ENCODE data around the gene KLHDC4.
"Not testable (repeated sequence)": the region's sequence is repeated elsewhere in the genome, so short reads cannot be mapped to it uniquely, and the experiment has no call there.

The KLHDC4 gene

DNA sequence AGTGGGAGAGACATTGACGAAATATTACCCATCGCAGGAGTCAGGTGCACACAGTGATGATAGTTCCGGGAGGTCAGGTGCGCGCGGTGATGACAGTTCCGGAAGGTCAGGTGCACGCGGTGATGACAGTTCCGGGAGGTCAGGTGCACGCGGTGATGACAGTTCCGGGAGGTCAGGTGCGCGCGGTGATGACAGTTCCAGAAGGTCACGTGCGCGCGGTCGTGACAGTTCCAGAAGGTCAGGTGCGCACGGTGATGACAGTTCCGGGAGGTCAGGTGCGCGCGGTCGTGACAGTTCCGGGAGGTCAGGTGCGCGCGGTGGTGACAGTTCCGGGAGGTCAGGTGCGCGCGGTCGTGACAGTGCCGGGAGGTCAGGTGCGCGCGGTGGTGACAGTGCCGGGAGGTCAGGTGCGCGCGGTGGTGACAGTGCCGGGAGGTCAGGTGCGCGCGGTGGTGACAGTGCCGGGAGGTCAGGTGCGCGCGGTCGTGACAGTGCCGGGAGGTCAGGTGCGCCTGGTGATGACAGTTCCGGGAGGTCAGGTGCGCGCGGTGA is 84.7 kb downstream of the KLHDC4 start:
- not testable (repeated sequence) for FAIRE-seq

DNA sequence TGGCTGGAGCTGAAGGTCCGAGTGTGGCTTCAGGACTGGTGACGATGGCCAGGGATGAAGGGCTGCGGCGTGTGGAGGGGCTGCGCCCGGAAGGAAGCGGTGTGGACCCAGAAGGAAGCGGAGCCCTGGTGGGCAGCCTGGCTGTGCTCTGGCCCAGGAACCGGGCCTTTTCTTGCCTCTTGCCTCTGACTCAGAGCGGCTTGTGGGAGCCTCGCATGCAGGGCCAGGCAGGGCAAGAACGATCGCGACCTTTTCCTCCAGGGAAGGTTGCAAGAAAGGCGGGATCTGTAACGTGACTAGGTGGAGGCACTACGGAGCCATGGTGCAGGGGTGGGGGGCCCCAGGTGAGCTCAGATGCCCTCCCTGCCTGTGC is 85.5 kb downstream of the KLHDC4 start:
- FAIRE-seq: no peak

DNA sequence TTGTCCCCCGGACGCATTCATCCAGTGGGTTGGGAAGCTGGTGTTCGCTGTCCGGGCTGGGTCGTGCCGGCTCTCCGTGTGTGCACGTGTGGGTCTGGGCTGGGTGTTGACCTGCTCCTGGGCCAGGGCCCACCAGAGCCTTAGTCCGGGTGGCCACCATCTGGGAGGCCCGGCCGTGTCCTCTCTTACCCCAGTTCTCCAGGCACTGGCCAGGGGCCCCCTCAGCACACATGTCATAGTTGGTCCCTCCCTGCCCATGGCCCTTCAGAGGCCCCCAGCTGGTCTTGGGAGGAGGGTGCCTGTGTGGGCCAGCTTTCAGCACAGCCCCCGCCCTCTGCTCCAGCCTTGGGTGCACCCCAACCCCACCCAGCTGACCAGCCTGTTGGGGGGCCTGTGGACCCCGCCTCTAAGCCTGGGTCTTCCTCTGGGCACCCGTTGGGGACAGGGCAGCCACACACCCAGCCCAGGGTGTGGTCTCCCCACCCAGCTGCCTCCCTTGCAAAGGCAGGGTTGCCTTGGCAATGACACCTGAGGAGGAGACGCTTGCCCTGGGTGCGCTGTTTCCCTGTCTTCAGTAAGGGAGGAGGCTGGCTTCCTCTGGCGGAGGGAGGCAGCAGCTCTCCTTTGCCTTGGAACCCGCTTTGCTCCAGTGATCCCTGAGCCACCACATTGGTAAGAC is 86.1 kb downstream of the KLHDC4 start:
- no peak for FAIRE-seq

DNA sequence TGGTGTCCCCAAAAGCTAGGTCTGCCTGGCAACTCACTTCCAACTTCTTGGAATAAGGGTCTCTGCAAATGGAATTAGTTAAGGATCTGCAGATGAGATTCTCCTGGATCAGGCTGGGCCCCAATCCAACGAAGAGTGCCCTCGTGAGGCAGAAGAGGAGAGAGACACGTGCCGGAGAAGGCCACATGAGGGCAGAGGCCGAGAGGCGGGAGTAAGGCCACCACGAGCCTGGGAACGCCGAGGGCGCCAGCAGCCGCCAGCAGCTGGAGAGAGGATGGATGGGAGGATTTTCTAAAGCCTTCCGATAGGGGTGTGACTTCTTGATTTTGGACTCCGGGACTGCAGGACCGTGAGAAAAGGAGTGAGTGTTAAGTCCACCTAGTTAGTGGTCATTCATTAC is 87.2 kb downstream of the KLHDC4 start:
- no peak for FAIRE-seq

DNA sequence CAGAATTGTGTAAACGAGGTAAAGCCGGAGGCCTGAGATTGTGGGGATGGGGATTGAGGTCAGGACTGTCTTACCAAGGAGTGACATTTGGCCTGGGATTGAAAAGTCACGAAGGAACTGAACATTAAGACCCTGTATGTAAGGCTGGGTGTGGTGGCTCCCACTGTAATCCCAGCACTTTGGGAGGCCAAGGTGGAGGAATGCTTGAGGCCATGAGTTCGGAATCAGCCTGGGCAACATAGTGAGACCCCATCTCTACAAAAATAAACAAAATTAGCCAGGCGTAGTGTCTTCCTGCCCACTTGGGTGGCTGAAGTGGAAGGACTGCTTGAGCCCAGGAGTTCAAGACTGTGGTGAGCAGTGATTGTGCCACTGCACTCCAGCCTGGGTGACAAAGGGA is 88.0 kb downstream of the KLHDC4 start:
- FAIRE-seq: no peak

DNA sequence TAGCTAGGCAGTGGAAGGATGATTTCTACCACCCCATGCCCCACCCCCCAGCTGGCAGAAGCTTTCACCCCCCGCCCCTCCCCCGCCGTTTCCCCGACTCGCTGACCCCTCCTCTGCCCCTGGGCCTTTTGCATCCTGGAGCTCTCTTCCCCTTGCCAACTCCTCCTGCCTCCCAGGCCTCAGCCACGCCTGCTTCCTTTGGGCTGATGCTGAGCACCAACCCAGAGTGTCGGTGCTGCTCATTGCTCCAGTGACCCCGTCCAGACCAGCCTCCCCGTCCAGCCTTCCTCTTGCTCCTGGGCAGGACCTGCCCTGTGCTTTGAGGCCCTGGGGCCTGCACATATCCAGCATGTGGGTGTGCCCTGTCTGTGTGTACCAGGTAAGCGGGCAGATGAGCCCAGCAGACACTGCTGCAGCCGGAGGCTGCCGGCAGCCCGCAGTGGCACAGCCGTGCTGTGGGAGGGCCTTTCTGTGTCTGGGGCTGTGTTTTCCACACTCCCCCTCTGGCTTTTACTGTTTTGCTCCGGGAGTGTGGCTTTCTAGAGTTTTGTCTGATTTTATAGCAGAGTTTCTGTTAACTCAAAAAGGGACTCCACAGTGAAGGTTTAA is 90.6 kb downstream of the KLHDC4 start:
- FAIRE-seq: no peak

DNA sequence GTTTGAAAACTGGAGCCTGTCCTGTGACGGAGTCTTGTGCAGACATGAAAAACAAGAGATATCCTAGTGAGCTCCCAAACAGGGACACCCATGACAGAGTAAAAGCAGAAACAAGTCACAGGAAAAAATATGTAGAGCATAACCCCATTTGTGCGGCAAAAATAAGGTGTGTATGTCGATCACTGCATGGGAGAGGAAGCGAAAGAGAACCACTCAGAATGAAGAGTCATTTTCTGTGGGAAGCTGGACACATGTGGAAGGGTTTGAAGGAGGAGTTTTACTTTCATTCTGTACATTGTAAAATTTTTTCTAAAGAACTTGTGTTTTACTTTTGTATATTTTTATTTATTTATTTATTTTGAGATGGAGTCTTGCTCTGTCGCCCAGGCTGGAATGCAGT is 91.4 kb downstream of the KLHDC4 start:
- no peak for FAIRE-seq

DNA sequence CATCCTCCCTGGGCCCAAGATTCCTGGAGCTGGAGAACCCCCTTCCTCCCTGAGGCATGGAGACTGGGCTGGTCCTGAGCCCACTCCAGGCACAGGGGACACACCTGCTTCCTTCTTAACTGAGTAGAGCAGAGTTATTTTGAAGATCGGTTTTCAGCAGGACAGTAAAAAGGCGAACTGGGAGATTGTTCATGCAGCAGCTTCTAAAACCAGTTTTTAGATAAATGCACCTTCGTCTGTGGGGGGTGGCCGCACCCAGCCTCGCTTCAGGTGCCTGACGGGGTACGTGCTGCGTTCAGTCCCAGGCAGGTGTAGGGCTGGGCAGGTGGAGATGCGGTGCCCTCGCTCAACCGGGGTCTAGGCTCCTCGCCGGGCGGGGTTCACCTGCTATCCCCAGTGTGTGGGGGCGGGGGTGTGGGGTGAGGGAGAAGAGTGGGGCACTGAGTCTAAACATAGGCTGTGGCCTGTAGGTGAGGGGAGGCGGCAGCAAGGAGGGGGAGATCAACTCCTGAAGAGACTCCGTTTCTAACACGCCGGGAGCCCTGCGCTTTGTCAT is 94.0 kb downstream of the KLHDC4 start:
- no peak for FAIRE-seq

DNA sequence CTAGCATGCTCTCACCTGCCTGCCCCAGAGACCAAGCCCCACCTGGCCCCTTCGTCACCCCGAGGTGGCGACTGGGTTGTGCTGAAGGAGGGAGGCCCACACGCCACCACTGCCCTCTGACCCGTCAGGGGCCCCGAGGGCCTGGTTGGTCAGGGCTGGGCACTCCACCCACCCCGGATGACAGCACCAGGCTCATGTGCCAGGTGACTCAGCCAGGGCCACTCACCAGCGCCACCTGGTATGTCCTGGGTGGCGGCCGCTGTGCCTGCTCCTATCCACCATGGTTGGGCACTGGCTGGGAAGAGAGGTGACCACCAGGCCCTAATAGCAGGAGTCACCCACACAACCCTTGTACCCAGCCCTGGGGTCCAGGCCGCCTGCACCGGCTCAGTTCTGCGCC is 94.6 kb downstream of the KLHDC4 start:
- no peak for FAIRE-seq

DNA sequence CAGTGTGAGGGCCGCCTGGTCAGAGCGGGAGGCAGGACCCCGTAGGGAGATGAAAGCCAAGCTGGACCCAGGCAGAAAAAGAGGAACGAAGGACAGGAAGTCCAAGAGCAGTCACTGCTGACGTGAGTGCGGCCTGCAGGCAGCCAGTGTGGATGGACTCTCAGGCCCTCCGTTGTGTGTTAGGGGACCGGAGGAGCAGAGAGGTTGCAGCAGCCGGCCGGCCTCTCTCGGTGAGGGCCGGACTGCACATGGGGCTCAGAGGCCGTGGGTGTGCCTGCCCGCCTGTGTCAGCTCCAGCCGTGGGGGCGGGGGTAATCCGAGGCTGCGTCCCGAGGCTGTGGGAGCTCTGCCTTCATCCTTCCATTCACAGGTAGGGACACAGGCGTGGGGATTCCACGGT is 96.1 kb downstream of the KLHDC4 start:
- FAIRE-seq: no peak

DNA sequence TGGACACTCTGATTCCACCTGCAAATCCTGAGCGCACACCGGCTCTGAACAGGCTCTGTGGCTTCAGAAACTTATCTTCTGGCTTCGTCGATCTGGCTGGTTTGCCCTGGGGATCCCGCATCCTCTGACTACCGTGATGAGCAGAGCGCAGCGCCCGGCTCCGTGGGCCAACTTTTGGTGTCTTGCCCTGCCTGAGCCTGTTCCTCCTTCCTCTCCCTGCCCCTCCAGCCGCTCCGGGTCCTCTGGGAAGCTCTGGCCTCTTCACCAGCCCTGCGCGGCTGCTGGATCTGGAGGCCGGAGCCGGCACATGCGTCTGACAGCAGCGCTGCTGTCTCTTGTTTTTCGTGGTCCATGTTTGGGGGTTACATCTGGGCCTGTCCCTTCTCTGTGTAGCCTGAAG is 97.8 kb downstream of the KLHDC4 start:
- FAIRE-seq: no peak

DNA sequence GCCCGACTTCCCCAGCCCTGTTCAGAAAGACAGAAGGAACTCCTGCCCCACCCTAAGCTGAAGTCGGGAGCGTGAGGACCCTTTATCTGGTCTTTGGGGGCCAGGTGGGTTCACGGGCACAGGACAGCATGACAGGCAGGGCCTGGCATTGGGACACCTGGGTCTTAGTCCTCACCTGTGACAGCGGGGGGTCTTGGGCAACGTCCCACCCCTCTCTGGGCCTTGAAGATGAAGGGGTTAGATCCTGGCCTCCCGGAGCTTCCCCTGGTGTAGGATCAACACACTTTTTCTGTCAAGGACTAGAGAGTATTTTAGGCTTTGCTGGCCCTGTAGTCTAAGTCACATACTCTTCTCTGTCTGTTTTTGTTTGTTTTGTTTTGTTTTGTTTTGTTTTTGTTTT is 98.3 kb downstream of the KLHDC4 start:
- FAIRE-seq: no peak

DNA sequence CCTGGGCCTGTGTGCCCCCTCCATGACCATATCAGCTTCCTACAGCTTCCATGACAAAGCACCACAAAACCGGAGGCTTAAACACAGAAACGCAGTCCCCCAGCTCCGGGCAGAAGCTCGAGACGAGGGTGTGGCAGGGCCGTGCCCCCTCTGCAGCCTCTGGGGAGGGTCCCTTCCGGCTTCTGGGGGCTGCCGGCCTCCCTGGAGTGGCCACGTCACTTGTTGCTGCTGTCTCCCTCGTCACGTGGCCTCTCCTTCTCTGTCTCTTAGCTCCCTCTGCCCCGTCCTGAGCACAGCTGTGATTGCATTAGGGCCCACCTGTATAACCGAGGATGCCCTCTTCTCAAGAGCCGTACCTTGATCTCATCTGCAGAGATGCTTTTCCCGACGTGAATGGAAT is 98.9 kb downstream of the KLHDC4 start:
- FAIRE-seq: no peak

DNA sequence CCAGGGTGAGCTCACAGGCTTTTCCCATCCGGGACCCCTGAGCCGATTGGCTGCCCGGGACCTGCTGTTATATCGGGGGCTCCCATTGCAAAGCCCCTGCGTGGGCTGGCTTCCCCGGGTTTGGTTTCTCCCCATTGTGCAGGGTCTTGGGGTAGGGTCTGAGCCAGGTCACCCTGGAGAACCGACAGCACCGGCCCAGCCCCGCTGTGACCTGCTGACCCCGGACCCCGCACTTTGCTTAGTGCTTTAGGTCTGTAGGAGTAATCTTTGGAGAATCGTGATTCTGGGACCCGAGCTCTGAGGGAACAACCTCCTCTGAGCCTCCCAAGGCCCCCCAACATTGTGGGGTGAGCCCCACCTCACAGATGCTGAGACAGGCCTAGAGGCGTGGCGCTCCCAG is 100.6 kb downstream of the KLHDC4 start:
- no peak for FAIRE-seq

DNA sequence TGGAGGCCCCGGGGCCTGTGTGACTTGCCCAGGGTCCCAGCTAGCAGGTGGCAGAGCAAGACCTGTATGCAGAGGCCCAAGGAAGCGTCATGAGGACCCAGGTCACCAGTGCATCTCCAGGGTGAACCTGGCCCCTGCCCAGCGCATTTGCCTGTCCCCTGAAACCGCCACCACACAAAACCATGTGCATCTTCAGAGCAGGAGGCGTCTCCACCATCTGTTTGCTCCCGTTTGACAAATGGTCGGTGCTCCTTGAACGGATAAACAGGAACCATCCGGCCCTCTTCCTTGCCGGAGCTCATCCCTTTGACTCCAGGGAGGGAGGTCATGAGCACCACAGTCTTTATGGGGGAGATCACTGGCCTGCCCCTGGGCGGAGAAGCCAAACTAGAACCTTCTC is 101.0 kb downstream of the KLHDC4 start:
- no peak for FAIRE-seq

DNA sequence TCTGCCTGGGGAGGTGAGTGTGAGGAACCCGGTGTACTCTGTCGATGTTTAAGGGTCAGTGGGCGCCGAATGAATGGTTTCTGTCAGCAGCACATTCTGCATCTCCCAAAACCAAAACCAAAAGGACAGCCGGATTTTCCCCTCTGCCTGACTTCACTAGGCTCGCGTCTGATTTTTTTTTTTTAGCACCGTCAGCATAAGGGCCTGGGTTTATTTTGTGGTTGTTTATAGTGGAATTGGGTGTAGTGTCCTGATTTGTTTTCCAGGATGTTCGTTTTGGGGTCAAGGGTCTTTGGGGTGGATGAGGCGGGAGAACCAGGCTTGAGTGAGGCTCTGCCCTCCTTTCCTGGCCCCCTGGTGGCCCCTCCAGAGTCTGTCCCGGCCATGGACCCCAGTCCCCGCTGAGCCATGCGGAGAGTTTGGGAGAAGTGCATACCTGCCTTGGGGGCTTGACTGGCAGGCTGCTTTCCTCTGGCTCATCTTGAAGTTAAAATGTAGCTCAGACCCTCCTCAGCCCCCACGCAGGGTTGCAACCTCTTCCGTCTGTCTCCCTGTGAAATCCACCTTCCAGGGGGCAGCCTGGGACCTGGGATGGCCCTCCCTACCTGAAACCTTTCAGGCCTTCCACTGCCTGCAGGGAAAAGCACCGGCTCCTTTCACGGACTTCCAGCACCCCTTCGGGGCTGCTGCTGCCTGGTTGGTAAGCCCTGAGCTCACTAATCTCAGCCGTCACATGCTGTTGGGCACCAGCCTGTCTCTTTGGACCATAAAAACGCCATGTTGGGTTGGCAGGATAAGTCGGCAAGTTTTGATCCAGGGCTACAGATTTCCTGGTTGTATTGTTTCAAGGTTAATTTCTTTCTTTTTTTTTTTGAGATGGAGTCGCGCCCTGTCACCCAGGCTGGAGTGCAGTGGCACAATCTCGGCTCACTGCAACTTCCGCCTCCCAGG is 103.3 kb downstream of the KLHDC4 start:
- no peak for FAIRE-seq

DNA sequence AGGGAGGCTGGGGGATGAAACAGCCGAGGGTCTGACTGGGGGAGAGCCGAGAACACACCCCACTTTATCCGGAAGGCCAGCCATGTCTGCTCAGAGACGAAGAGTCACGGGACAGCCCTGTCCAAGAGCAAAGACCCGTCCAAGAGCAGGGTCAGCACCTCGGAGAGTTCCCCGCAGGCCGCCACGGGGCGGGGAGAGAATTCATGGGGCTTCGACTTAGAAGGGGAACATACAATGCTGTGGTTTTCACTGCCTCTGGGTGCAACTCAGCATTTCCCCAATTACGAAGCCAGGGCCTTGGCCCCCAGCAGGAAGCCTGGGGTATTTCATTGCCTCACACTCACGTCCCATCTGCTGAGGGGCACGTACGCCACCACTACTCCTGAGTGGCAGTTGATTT is 104.2 kb downstream of the KLHDC4 start:
- FAIRE-seq: no peak

DNA sequence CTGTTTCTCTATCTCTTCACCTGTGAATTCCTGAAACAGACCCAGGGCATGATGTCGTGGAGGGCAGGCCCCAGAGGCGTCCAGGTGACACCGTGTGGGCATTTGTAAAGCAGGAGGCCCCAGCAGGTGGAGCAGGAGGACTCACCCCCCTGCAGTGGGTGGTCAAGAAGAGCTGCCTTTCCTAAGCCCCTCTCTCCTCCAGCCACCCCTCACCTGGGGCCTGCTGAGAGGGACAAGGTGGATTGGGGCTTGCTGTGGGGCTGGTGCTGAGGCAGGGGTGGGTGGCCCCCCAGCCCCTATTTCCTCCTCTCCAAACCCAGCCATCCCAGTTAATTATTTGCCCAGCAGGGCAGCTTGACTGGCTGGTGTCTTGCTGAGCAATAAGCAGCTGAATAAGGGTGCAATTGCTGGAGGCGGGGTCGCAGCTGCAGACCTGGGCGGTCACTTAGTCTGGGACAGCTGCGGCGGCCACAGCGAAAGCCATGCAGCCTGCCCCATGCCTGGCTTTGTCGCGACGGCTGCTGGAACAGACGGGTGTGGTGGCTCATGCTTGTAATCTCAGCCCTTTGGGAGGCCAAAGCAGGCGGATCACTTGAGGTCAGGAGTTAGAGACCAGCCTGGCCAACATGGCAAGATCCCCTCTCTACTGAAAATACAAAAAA is 107.1 kb downstream of the KLHDC4 start:
- no peak for FAIRE-seq

Measured in islet of Langerhans (tissue), 1 donor.